ENCODE measurements around the gene TBX21.
A peak's percentile ranks its signal among the peaks of the same experiment; 100 is the strongest.

The TBX21 gene

GRCh38 chr17:47698749-47699535 is 34.1 kb upstream of the TBX21 start:
- peak; percentile 71 for DNase-seq (ENCODE audit: low read depth, low spot score)

DNA sequence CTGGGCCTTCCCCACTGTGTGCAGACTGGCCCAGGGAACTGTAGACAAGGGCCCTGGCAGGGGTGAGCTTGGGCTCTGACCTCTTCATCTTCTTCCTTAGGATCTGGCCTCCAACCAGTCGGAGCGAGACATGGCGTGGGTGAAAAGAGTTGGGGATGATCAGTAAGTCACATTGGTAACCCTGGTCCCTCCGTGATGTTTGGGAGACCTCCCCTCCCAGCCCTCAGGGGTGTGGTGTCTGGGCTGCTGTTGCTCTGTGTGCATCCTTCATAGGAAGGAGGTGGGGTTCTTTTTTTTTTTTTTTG is 33.5 kb upstream of the TBX21 start:
- no peak for DNase-seq (ENCODE audit: low read depth, low spot score)

DNA sequence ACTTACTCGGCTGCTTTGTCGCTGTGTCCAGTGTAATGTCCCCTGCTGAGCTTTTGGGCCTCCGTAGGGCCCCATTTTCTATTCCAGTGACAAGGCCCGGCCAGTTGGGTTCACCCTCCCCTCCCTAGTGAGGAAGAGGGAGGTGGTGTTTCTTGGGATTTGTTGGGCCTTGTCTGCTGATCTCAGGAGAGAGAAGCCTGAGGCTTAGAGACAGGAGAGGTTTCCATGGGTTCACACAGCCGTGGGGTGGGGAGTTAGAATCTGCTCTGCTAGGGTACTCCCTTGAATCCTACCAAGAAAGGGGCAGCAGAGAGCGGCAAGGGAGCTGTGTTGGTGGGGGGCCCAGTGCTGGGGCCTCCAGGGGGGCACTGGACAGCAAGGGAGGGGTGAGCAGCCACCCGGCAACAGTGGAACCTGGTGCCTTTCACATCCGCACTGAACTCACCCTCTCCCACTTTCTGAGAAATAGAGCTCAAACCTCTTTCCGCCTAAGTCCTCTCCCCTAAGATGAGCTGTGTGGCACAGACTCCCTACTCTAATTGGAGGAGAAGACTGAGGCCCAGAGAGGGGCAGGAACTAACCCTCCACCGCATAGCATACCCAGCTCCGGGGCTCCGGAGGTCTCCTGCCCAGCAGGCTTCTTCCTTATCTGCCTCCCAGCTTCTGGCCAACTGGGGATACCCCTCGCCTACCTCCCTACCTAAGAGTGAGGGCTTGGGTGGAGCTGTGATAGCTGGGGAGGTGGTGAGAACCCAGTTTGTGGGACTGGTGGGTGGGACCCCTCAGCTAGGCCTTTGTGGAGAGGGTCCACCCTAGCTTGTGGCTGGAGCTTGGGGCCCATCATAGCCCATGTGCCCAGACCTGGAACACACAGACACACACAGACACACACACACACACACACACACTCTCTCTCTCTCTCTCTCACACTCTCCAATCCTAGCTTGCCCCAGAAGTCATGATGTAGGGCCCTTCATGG is 32.3 kb upstream of the TBX21 start:
- DNase-seq (ENCODE audit: low read depth, low spot score) = no peak

- no peak for DNase-seq (ENCODE audit: low read depth, low spot score)
Observed at GRCh38 chr17:47701608-47702007, 31.4 kb upstream of the TBX21 start.

DNA sequence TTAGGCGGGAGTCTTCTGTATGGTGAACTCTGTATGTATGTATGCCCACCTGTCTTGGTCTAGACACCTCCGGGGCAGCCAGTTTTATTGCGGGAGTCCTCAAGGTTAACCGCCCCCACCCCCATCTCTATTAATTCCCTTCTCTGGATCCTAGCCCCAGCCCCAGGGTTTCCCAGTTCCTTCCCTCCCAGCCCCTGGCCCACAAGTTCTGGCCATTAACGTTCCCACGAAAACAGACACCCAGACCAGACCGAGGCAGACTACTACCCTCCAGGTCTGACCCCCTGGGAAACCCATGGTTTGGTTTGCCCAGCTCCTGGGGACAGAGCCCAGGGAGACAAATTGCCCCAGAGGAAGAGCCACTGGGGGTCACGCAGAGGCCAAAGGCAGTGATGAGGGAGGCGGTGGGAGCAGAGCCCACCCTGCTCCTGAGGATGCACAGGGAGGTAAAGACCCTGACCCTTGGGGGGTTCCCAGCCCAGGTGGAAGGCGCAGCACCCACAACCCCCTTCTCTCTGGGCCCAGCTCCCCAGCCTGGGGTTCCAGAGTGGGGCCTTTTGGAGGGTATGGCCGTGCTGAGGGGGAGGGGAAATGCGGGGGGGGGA is 30.5 kb upstream of the TBX21 start:
- DNase-seq (ENCODE audit: low read depth, low spot score) = no peak

GRCh38 chr17:47703191-47703591 is 29.8 kb upstream of the TBX21 start:
- no peak for DNase-seq (ENCODE audit: low read depth, low spot score)

- no peak for DNase-seq (ENCODE audit: low read depth, low spot score)
Observed at GRCh38 chr17:47703671-47704070, 29.4 kb upstream of the TBX21 start.

DNA sequence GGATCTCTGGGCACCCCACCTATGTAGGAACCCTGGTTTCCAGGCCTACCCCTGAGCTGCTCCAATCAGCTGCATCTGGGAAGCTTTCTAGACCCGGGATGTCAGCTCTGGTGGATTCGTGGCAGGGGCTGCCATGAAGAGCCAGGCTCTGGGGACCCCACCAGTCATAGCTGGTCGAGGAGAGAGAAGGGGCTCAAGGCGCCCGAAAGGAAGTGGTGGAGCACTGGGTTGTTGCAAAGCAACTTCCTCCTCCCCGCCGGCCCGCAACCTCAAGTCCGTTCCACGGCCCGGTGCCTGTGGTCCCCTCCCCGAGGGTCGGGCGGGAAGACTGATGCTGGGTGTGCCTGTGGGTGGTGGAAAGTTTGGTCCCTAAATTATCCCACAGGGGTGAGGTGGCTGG is 28.9 kb upstream of the TBX21 start:
- DNase-seq (ENCODE audit: low read depth, low spot score) = no peak

GRCh38 chr17:47704736-47705135 is 28.3 kb upstream of the TBX21 start:
- DNase-seq (ENCODE audit: low read depth, low spot score) = no peak

- no peak for DNase-seq (ENCODE audit: low read depth, low spot score)
Observed at GRCh38 chr17:47705536-47706530, 27.2 kb upstream of the TBX21 start.

GRCh38 chr17:47707056-47707804 is 25.8 kb upstream of the TBX21 start:
- DNase-seq (ENCODE audit: low read depth, low spot score) = no peak

DNA sequence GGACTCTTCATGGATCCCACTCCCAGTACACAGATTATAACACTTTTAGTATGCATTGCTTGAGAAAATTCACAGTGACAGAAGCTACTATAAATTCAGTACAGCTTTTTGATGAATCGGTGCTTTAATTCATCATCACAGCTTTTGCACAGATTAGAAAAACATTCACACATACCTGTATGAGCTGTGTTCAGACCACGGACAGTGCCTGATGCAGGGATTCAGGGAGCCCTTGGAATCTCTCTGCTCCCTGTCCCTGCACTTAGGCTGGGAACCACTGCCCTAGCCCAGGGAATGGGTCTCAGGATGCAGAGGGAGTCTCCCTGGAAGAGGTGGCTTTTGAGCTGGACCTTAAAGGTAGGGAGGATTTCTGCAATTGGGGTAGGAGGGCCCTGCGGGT is 25.2 kb upstream of the TBX21 start:
- no peak for DNase-seq (ENCODE audit: low read depth, low spot score)

DNA sequence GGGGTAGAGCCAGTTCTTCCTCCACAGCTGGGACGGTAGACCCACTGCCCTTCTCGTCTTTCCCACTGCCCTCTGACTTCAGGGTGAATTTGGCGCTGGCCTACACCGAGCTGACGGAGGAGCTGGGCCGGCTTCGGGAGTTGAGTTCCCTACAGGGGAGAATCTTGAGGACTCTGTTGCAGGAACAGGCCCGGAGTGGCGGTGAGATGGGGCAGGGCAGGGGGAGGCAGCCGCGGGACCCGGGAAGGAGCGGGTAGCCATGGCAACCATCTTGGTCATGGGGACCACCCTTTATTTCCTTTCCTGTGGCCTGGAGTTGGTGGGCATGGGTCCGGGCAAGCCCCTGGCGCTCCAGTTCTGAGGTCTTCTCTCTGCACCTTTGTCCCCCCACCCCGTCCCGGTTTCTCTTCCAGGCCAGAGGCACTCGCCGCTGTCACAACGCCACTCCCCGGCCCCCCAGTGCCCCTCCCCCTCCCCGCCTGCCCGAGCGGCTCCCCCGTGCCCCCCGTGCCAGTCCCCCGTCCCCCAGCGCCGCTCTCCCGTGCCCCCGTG is 24.6 kb upstream of the TBX21 start:
- no peak for DNase-seq (ENCODE audit: low read depth, low spot score)

GRCh38 chr17:47708864-47709541 is 24.0 kb upstream of the TBX21 start:
- DNase-seq (ENCODE audit: low read depth, low spot score) = peak; percentile 85

- DNase-seq (ENCODE audit: low read depth, low spot score) = no peak
Observed at GRCh38 chr17:47709594-47709993, 23.4 kb upstream of the TBX21 start.

DNA sequence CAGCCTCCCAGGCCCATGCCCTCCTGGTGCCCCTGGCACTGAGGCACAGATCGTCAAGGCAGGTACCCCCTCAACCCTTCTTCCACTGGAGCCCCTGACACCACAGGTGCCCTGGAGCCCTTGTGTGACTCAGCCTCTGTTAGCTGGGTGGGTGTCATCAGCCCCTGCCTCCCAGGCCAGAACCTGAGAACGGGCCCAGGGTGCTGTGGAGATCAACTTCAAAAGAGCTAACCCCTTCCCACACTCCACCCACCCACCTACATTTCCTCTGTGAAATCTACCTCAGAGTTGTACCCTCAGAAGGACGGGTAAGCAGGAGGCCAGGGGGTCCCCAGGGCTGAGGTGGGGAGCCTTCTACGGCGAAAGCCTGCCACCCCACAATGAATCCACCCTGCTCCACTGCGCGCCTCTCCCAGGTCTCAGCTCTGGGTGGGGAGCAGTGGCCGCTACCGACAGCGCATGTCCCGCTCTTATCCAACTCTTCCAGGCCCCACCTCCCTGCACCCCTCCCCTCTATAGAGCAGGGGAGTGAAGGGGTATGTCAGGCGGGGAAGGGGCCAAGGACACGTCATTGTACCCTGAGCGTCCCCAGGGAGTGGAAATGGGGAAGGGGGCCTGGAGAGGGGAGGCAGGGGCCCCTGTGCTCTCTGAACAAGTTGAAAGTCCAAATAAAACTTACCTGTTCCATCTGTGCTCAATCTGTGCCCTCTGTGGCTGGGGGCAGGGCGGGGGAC is 21.5 kb upstream of the TBX21 start:
- no peak for DNase-seq (ENCODE audit: low read depth, low spot score)

- DNase-seq (ENCODE audit: low read depth, low spot score) = no peak
Observed at GRCh38 chr17:47712330-47713023, 20.6 kb upstream of the TBX21 start.

DNA sequence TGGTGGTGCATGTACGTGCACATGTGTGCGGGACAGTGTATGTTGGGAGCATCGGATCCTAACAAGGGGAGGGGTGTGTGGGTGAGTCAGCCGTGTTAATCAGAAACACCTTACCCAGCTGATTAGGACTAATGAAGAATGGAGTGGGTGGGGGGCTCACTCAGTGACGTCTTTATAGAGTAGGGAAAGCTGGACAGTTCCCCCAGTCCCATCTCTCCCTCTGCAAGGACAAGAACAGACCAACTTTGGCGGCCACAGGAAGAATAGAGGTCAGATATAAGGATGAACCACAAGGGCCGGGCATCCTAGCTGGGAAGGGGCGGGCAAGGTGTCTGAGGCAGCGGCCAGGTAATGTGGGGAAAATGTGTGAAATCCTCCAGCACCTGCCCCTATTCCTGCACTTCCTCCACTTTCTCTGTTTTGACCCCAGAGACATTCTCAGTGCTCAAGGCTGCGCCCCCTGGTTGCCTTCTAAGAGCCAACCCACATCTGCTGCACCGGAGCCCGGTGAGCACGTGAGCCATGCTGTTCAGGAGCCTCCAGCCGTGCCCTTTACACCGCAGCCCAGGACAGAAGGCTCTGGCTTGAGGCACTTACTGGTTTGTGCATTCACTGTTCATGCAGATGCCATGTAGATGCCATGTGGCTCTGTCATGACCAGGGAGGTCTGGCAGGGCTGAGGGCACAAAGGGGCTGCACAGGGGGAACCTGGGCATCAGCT is 18.9 kb upstream of the TBX21 start:
- DNase-seq (ENCODE audit: low read depth, low spot score) = no peak
